HepG2 (cell line): ENCODE results near the gene ANKZF1. TPM values are rescaled to one million over a fixed set of nuclear protein-coding genes. Genes with fewer than 3 reads are reported as not detected.

ENCODE experiments used
- ATAC-seq: fragments of 200-7000 bp; cut with Tn5 transposase; 3 replicates; pipeline ENCODE4 v1.9.1; 2020; ENCODE audit warnings: mild to moderate bottlenecking, moderate library complexity
- BruUV-seq: library from RNA; stranded (reverse); fragments of 400-500 nt; replicated peaks from 2 replicates; lab custom pipeline; 2021; lab: Mats Ljungman, UMichigan
- CTCF ChIA-PET: fragments of 300-600 bp; formaldehyde crosslinking; extraction: SDS; loops from one replicate; lab custom pipeline; 2021; ENCODE audit warnings: low total read pairs, inconsistent platforms, low intra/inter-chr PET ratio; lab: Yijun Ruan, JAX
- POLR2A ChIA-PET: fragments of 350-600 bp; sonication (Branson Sonifier 250); formaldehyde crosslinking; loops from one replicate; lab custom pipeline; 2020; ENCODE audit warnings: antibody characterized with exemption, inconsistent platforms; lab: Yijun Ruan, JAX
- DNase-seq: peaks from one replicate; pipeline ENCODE4 v3.0.0-alpha.2; 2015; ENCODE audit warnings: low spot score
- FAIRE-seq: peaks from 3 replicates; lab custom pipeline; 2011; peaks lifted over from hg19 to GRCh38; lab: Jason Lieb, UNC
- H2AFZ ChIP-seq: one replicate; pipeline ENCODE4 v1.6.1; 2011; ENCODE audit warnings: low read length, inconsistent platforms
- H3K27ac ChIP-seq: fragments of 300-600 bp; 3 replicates; pipeline ENCODE4 v1.8.0; 2011; ENCODE audit warnings: mixed run types, mild to moderate bottlenecking, mixed read lengths, low read length, inconsistent platforms; ENCODE audit not compliant: insufficient read depth; ENCODE audit errors: extremely low read length
- H3K27me3 ChIP-seq, 2 experiments: fragments of 200-600 bp in 1 of 2; 2 replicates in 1 of 2; 3 replicates in 1 of 2; pipeline versions ENCODE4 v1.6.0 to v1.8.0; 2011; ENCODE audit warnings: low read length in 2 of 2, mild to moderate bottlenecking in 2 of 2, moderate library complexity in 2 of 2, inconsistent platforms in 1 of 2; ENCODE audit not compliant: insufficient read depth in 2 of 2, control insufficient read depth in 1 of 2
- H3K36me3 ChIP-seq, 2 experiments: fragments of 200-600 bp in 1 of 2; replicated peaks in 1 of 2; 2 replicates in 1 of 2; 3 replicates in 1 of 2; pipeline versions ENCODE4 v1.5.1 to v1.8.0; 2011; ENCODE audit warnings: low read length in 2 of 2, inconsistent platforms in 1 of 2; ENCODE audit not compliant: insufficient read depth in 2 of 2, control insufficient read depth in 1 of 2
- H3K4me1 ChIP-seq: 2 replicates; pipeline ENCODE4 v1.5.1; 2012; ENCODE audit warnings: low read length, inconsistent platforms; ENCODE audit not compliant: insufficient read depth
- H3K4me2 ChIP-seq: 2 replicates; pipeline ENCODE4 v1.6.0; 2011; ENCODE audit warnings: low read depth, low read length, inconsistent platforms
- H3K4me3 ChIP-seq, 3 experiments: fragments of 200-600 bp in 1 of 3; sonication (generic), shearing (Covaris generic) in 1 of 3; replicated peaks in 1 of 3; 2 replicates each; pipeline ENCODE4 v1.5.1; 2011 to 2016; ENCODE audit warnings: low read length in 3 of 3, inconsistent platforms in 2 of 3, low read depth in 2 of 3, mild to moderate bottlenecking in 2 of 3, control low read depth in 1 of 3, mixed read lengths in 1 of 3; ENCODE audit not compliant: insufficient read depth in 1 of 3
- H3K79me2 ChIP-seq: one replicate; pipeline ENCODE4 v1.6.1; 2011; ENCODE audit warnings: low read length, inconsistent platforms; ENCODE audit not compliant: insufficient read depth
- H3K9ac ChIP-seq: 2 replicates; pipeline ENCODE4 v1.6.0; 2011; ENCODE audit warnings: mild to moderate bottlenecking, low read depth, low read length, inconsistent platforms; ENCODE audit not compliant: insufficient read depth
- H3K9me3 ChIP-seq: 2 replicates; pipeline ENCODE4 v1.5.1; 2012; ENCODE audit warnings: mild to moderate bottlenecking, low read length
- H4K20me1 ChIP-seq: 2 replicates; pipeline ENCODE4 v1.6.0; 2011; ENCODE audit warnings: inconsistent platforms, mild to moderate bottlenecking, low read length, moderate library complexity; ENCODE audit not compliant: insufficient read depth
- CREB1 ChIP-seq, 2 experiments: fragments of 450-650 bp in 1 of 2; IDR thresholded peaks; 2 replicates each; pipeline ENCODE4 v1.6.1; 2016 to 2017; ENCODE audit warnings: control low read depth in 1 of 2, mild to moderate bottlenecking in 1 of 2, missing compliant biosample characterization in 1 of 2, missing genetic modification characterization in 1 of 2
- KDM2A ChIP-seq: sonication (generic); formaldehyde crosslinking; IDR thresholded peaks from 2 replicates; pipeline ENCODE4 v1.4.0; 2020; ENCODE audit warnings: low read depth, missing genetic modification reagents, borderline replicate concordance
- MED1 ChIP-seq: sonication (generic); formaldehyde crosslinking; IDR thresholded peaks from 2 replicates; pipeline ENCODE4 v1.4.0; 2020; ENCODE audit warnings: missing genetic modification reagents
- MTF2 ChIP-seq: sonication (generic); formaldehyde crosslinking; IDR thresholded peaks from 2 replicates; pipeline ENCODE4 v1.5.0; 2020; ENCODE audit warnings: missing genetic modification reagents, borderline replicate concordance
- SRSF4 ChIP-seq: fragments of 200-400 bp; formaldehyde crosslinking; IDR thresholded peaks from one replicate; pipeline ENCODE4 v1.6.1; 2018; ENCODE audit warnings: mild to moderate bottlenecking, low read depth, low read length, moderate library complexity; ENCODE audit not compliant: poor library complexity, severe bottlenecking
- TAF1 ChIP-seq: sonication (generic); formaldehyde crosslinking; IDR thresholded peaks from 2 replicates; pipeline ENCODE4 v1.4.0; 2020; ENCODE audit warnings: missing genetic modification reagents
- ZKSCAN8 ChIP-seq: IDR thresholded peaks from 2 replicates; pipeline ENCODE4 v1.6.1; 2016; ENCODE audit warnings: borderline replicate concordance, missing genetic modification reagents, missing compliant biosample characterization
- ZNF432 ChIP-seq: sonication (generic); formaldehyde crosslinking; IDR thresholded peaks from 2 replicates; pipeline ENCODE4 v1.5.0; 2020; ENCODE audit warnings: missing genetic modification reagents, mild to moderate bottlenecking, borderline replicate concordance
- ZNF761 ChIP-seq: sonication (generic); formaldehyde crosslinking; conservative IDR thresholded peaks from 2 replicates; pipeline ENCODE4 v1.4.0; 2020; ENCODE audit warnings: mild to moderate bottlenecking, missing genetic modification reagents
- WGBS: methylation state at CpG from one replicate; pipeline ENCODE4 v1.1.6; 2017; ENCODE audit warnings: low lambda C conversion rate; 5-methylcytosine and 5-hydroxymethylcytosine counted together
- in situ Hi-C: cut with HindIII; loops from 2 replicates; pipeline ENCODE4 v1.10.0; 2017; ENCODE audit warnings: low pct_unique_long_range_greater_than_20kb; ENCODE audit not compliant: extremely low pct_ligation_motif_present
- intact Hi-C: fragments of 100-400 bp; cut with micrococcal nuclease; formaldehyde crosslinking; loops from one replicate; pipeline ENCODE4 v1.10.0; 2022; ENCODE audit not compliant: unreplicated experiment
- polyA plus RNA-seq, 8 experiments: library from polyadenylated mRNA; depleted of rRNA in 3 of 8; stranded (reverse) in 7 of 8; unstranded in 1 of 8; fragments of >200 nt; fragmentation: Illumina TruSeq in 4 of 8; extraction: Trizol in 4 of 8; gene quantifications; 2 replicates each; pipeline versions ENCODE4 v1.2.1 to v1.2.3, GENCODE V29; 2011 to 2016; ENCODE audit warnings: low read depth in 4 of 8, missing spikeins in 1 of 8, mixed read lengths in 1 of 8; ENCODE audit not compliant: insufficient read depth in 1 of 8
- total RNA-seq, 5 experiments: library from RNA; depleted of rRNA; stranded (reverse); fragments of >200 nt; fragmentation: Illumina TruSeq; extraction: Trizol; gene quantifications; 2 replicates each; pipeline ENCODE4 v1.2.3, GENCODE V29; 2016; ENCODE audit warnings: low read depth in 1 of 5
- TF ChIP-seq, protein P1 (sequence below): sonication (generic); formaldehyde crosslinking; IDR thresholded peaks from 2 replicates; pipeline ENCODE4 v1.4.0; 2020; ENCODE audit warnings: mild to moderate bottlenecking, missing genetic modification reagents
- TF ChIP-seq, protein P2 (sequence below): sonication (generic); formaldehyde crosslinking; IDR thresholded peaks from 2 replicates; pipeline ENCODE4 v1.4.0; 2020; ENCODE audit warnings: low read depth, missing genetic modification reagents

Gene ANKZF1
- total and polyA plus RNA-seq, 2 of the 13 experiments (the other 11 are each of a cell fraction or from before 2014, with no cell fraction given): 25.3 to 128 TPM

DNA sequence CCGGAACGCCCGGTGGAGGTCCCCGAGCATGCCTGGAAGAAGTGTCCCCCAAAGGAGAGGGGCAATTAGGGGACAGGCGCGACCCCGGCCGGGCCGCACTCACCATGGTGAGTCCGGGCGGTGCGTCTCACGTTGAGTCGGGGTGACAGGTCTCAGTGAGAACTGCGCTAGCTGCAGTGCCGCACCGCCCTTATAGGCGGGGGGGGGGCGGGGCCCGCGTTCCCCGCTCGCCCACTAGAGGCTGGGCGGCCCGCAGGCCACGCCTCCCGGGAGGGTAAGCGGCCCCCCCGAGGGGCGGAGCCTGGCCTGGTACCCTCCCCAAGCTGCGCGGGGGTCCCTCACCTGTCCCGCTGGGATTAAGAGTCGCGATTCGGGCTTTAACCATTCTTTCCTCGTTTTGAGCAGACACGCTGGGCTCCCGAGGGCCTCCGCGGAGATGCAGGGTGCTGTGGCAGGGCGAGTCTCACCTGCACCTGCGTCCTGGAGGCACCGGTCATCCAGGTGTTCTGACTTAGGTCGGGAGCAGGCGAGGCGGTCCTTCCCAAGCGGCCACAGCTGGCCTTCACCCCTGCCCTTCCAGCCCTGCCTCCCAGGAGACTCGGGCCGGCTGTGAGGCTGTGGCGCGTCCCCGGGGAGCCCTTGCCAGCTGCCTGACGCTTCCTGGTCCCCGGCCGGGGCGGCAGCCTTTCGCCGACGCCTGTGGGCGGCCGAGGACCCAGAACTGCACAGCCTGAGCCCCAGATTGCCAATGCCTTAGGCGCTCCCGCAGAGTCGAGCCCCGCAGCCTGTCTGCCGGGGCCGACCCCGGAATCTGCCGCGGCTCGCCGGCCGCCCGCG, 24.4 kb downstream of the ANKZF1 start, which contains the start of gene TUBA4A:
TUBA4A (minus strand) TSS at position 166 of the 837 bp plus-strand sequence; CDS start at position 106, 60 bp downstream.
- ATAC-seq: peak; percentile 62
- in situ Hi-C loops: no loop called here
- peak within 1 kb of the TSS; percentile 46; the same call in 1 of the 2 replicates for H3K9ac ChIP-seq
- TF ChIP-seq ZNF761 (0 out of 2 replicates have a peak, but pooled peaks have one; percentile 59), ZKSCAN8 (CRISPR knock-in tag) (0 out of 2 replicates have a peak, but pooled peaks have one; percentile 29), ZNF432 (CRISPR knock-in tag) (no peak), KDM2A (CRISPR knock-in tag) (peak; percentile 59; the same call in 1 of the 2 replicates), MTF2 (CRISPR knock-in tag) (peak; percentile 70; the same call in 1 of the 2 replicates), CREB1 (IDR thresholded peaks at IDR 0.05) (no peak), CREB1 (CRISPR knock-in tag; IDR thresholded peaks at IDR 0.05) (no peak), SRSF4 (no peak), TAF1 (CRISPR knock-in tag) (peak; percentile 63), MED1 (peak; percentile 53; the same call in 1 of the 2 replicates)
- TF ChIP-seq, protein P1, sequence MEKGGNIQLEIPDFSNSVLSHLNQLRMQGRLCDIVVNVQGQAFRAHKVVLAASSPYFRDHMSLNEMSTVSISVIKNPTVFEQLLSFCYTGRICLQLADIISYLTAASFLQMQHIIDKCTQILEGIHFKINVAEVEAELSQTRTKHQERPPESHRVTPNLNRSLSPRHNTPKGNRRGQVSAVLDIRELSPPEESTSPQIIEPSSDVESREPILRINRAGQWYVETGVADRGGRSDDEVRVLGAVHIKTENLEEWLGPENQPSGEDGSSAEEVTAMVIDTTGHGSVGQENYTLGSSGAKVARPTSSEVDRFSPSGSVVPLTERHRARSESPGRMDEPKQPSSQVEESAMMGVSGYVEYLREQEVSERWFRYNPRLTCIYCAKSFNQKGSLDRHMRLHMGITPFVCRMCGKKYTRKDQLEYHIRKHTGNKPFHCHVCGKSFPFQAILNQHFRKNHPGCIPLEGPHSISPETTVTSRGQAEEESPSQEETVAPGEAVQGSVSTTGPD: no peak
- TF ChIP-seq, protein P2, sequence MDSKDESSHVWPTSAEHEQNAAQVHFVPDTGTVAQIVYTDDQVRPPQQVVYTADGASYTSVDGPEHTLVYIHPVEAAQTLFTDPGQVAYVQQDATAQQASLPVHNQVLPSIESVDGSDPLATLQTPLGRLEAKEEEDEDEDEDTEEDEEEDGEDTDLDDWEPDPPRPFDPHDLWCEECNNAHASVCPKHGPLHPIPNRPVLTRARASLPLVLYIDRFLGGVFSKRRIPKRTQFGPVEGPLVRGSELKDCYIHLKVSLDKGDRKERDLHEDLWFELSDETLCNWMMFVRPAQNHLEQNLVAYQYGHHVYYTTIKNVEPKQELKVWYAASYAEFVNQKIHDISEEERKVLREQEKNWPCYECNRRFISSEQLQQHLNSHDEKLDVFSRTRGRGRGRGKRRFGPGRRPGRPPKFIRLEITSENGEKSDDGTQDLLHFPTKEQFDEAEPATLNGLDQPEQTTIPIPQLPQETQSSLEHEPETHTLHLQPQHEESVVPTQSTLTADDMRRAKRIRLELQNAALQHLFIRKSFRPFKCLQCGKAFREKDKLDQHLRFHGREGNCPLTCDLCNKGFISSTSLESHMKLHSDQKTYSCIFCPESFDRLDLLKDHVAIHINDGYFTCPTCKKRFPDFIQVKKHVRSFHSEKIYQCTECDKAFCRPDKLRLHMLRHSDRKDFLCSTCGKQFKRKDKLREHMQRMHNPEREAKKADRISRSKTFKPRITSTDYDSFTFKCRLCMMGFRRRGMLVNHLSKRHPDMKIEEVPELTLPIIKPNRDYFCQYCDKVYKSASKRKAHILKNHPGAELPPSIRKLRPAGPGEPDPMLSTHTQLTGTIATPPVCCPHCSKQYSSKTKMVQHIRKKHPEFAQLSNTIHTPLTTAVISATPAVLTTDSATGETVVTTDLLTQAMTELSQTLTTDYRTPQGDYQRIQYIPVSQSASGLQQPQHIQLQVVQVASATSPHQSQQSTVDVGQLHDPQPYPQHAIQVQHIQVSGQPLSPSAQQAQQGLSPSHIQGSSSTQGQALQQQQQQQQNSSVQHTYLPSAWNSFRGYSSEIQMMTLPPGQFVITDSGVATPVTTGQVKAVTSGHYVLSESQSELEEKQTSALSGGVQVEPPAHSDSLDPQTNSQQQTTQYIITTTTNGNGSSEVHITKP (CRISPR knock-in tag): no peak

More for the DNA sequence above, 24.4 kb downstream of the ANKZF1 start, which contains the start of gene TUBA4A:
- Histone ChIP-seq H3K9me3 (no peaks in the 10 kb centered on the region), H3K4me1 (peaks cover 60% of the 10 kb centered on the region), H4K20me1 (no peaks in the 10 kb centered on the region), H3K79me2 (no peaks in the 10 kb centered on the region), H3K36me3 (no peaks in the 10 kb centered on the region), H2AFZ (no peak within 1 kb of the TSS), H3K27ac (no peak within 1 kb of the TSS), H3K4me2 (peak within 1 kb of the TSS; percentile 99), H3K4me3 (peak within 1 kb of the TSS; percentile 62 to 83 (median 62)), H3K27me3 (peaks cover 2 to 40% of the 10 kb centered on the region in 2 experiments; a peak in 4 of 5 replicates)
- ChIA-PET POLR2A (interaction anchor here (1.0 to 3.5 kb wide), 14 partner anchors 9 to 298 kb away, joined by 3 to 26 read pairs (median 6); partner anchors contain the start of genes CNPPD1, DNAJB2, GLB1L and STK16), CTCF (interaction anchor here (0.9 to 1.2 kb wide), 2 partner anchors 23 to 40 kb away, joined by 3 read pairs; no protein-coding TSS in a partner anchor)
- 0% methylated on average over 27 of the region's 76 CpGs for WGBS
- BruUV-seq: no TSS peak
- intact Hi-C loops: no loop called here
- DNase-seq: peak; percentile 58
- peak; percentile 63 for FAIRE-seq
